B cell (primary cell): ENCODE measurements around the gene HDAC7. TPM values are rescaled to one million over a fixed set of nuclear protein-coding genes. Genes with fewer than 3 reads are reported as not detected.

Source experiments
- ATAC-seq: fragments of 200-7000 bp; cut with Tn5 transposase; one replicate; pipeline ENCODE4 v1.10.0; 2021; ENCODE audit warnings: low read depth, mild to moderate bottlenecking, moderate number of reproducible peaks, moderate library complexity
- CTCF ChIA-PET: fragments of 350-600 bp; sonication (Branson Sonifier 250); formaldehyde crosslinking; loops from one replicate; lab custom pipeline; 2021; ENCODE audit warnings: antibody characterized with exemption, inconsistent platforms; lab: Charles Lee
- POLR2A ChIA-PET: fragments of 350-600 bp; sonication (Branson Sonifier 250); formaldehyde crosslinking; loops from one replicate; lab custom pipeline; 2021; ENCODE audit warnings: antibody characterized with exemption; lab: Charles Lee
- DNase-seq: peaks from one replicate; pipeline ENCODE4 v3.0.0; 2013
- H2AFZ ChIP-seq: 2 replicates; pipeline ENCODE4 v1.6.1; 2012; ENCODE audit warnings: mild to moderate bottlenecking, low read depth, low read length; ENCODE audit not compliant: insufficient read depth, poor library complexity, severe bottlenecking
- H3K27ac ChIP-seq, 2 donors: 1 replicate in 1 of 2; 2 replicates in 1 of 2; pipeline ENCODE4 v1.5.1; 2012 to 2013; ENCODE audit warnings: low read length in 2 of 2, mild to moderate bottlenecking in 2 of 2, moderate library complexity in 1 of 2
- H3K27me3 ChIP-seq, 4 experiments: fragments of 200-600 bp in 1 of 4; sonication (generic) in 1 of 4; replicated peaks in 1 of 4; 1 replicate in 2 of 4; 2 replicates in 2 of 4; pipeline versions ENCODE4 v1.6.1 to v1.7.0; 2013 to 2016; ENCODE audit warnings: low read length in 3 of 4, mild to moderate bottlenecking in 2 of 4, mixed read lengths in 1 of 4, moderate library complexity in 1 of 4; ENCODE audit not compliant: insufficient read depth in 4 of 4, control insufficient read depth in 3 of 4; ENCODE audit errors: control extremely low read depth in 1 of 4
- H3K36me3 ChIP-seq, 2 experiments: replicated peaks in 1 of 2; 1 replicate in 1 of 2; 2 replicates in 1 of 2; pipeline versions ENCODE4 v1.6.1 to v1.7.1; 2013; ENCODE audit warnings: low read length in 1 of 2; ENCODE audit not compliant: insufficient read depth in 2 of 2, control insufficient read depth in 1 of 2; ENCODE audit errors: control extremely low read depth in 1 of 2, extremely low read depth in 1 of 2
- H3K4me1 ChIP-seq, 2 donors: fragments of 200-600 bp in 1 of 2; sonication (generic) in 1 of 2; 1 replicate in 1 of 2; 2 replicates in 1 of 2; pipeline versions ENCODE4 v1.5.1 to v1.6.1; 2013 to 2017; ENCODE audit warnings: low read length in 2 of 2; ENCODE audit not compliant: control insufficient read depth in 2 of 2, insufficient read depth in 2 of 2
- H3K4me2 ChIP-seq: replicated peaks from 2 replicates; pipeline ENCODE3; 2012; ENCODE audit warnings: mild to moderate bottlenecking, low read depth, low read length; ENCODE audit not compliant: poor library complexity, severe bottlenecking
- H3K4me3 ChIP-seq, 5 experiments: fragments of 200-600 bp in 1 of 5; sonication (generic) in 1 of 5; 1 replicate in 3 of 5; 2 replicates in 2 of 5; pipeline versions ENCODE4 v1.5.1 to v1.7.0; 2011 to 2016; ENCODE audit warnings: low read length in 4 of 5, mild to moderate bottlenecking in 4 of 5, low read depth in 2 of 5, control low read depth in 1 of 5, moderate library complexity in 1 of 5; ENCODE audit not compliant: insufficient read depth in 1 of 5; ENCODE audit errors: control extremely low read depth in 1 of 5, extremely low read depth in 1 of 5
- H3K79me2 ChIP-seq: fragments of 200-600 bp; sonication (generic); one replicate; pipeline ENCODE4 v1.6.0; 2016; ENCODE audit warnings: low read length; ENCODE audit not compliant: control insufficient read depth, insufficient read depth
- H3K9ac ChIP-seq: fragments of 200-600 bp; sonication (generic); 2 replicates; pipeline ENCODE4 v1.6.1; 2017; ENCODE audit warnings: mild to moderate bottlenecking, low read length, moderate library complexity
- H3K9me3 ChIP-seq, 3 donors: one replicate each; pipeline versions ENCODE4 v1.6.1 to v1.7.1; 2013; ENCODE audit warnings: low read length in 2 of 3; ENCODE audit not compliant: control insufficient read depth in 2 of 3, insufficient read depth in 1 of 3; ENCODE audit errors: control extremely low read depth in 1 of 3
- H4K20me1 ChIP-seq: 2 replicates; pipeline ENCODE4 v1.6.0; 2012; ENCODE audit warnings: mild to moderate bottlenecking, low read length; ENCODE audit not compliant: insufficient read depth, control insufficient read depth, poor library complexity, severe bottlenecking
- H3K27ac Mint-ChIP-seq: one replicate; pipeline ENCODE4 v1.8.0; 2021; ENCODE audit warnings: mixed read lengths
- H3K27me3 Mint-ChIP-seq: one replicate; pipeline ENCODE4 v1.8.0; 2021; ENCODE audit warnings: mixed read lengths
- H3K4me1 Mint-ChIP-seq: one replicate; pipeline ENCODE4 v1.8.0; 2021; ENCODE audit warnings: mixed read lengths
- H3K4me3 Mint-ChIP-seq: one replicate; pipeline ENCODE4 v1.8.0; 2021; ENCODE audit warnings: mixed read lengths
- H3K9me3 Mint-ChIP-seq: one replicate; pipeline ENCODE4 v1.8.0; 2022; ENCODE audit warnings: mixed read lengths; ENCODE audit not compliant: insufficient read depth
- EZH2 ChIP-seq: IDR thresholded peaks from 2 replicates; pipeline ENCODE4 v1.6.1; 2012; ENCODE audit warnings: borderline replicate concordance, low read depth, mild to moderate bottlenecking, moderate library complexity, low read length; ENCODE audit not compliant: insufficient read depth, poor library complexity, severe bottlenecking
- whole genome bisulfite sequencing: methylation state at CpG from one replicate; pipeline ENCODE4 v1.1.5; 2013; ENCODE audit warnings: missing lambda C conversion rate; ENCODE audit not compliant: insufficient coverage; 5-methylcytosine and 5-hydroxymethylcytosine counted together
- intact Hi-C: fragments of 100-400 bp; cut with micrococcal nuclease; formaldehyde crosslinking; loops from one replicate; pipeline ENCODE4 v1.10.0; 2022
- polyA plus RNA-seq: library from polyadenylated mRNA; depleted of rRNA; stranded (reverse); fragments of >200 nt; gene quantifications from 2 replicates; pipeline ENCODE4 v1.2.3, GENCODE V29; 2012
- total RNA-seq, 2 donors: library from RNA; stranded (reverse); fragments of 120-200 nt in 1 of 2; gene quantifications; 1 replicate in 1 of 2; 2 replicates in 1 of 2; pipeline versions ENCODE4 v1.2.3 to v1.2.4, GENCODE V29; 2013 to 2022
- TF ChIP-seq, protein P1 (sequence below): fragments of 200-600 bp; IDR thresholded peaks from one replicate; pipeline ENCODE4 v1.8.0; 2022; ENCODE audit warnings: antibody characterized with exemption, mild to moderate bottlenecking

The HDAC7 gene
- total and polyA plus RNA-seq, 2 donors (not counting 1 experiment from before 2014, with no cell fraction given) = 87.2 to 178 TPM

DNA sequence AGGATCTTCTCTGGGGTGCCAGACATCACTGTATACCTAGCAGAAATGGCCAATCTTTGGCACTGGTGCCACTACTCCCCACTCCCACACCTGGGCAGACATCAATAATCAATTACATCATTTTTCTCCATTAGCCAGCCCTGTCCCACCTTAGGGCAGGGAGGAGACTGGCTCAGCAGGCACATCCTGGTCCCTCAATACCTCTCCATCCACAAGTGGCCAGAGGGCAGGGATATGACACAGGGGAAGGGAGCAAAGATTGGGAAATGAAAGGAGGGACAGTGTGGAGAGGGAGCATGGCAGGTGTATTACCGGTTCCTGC is 71.2 kb downstream of the HDAC7 start:
- Histone ChIP-seq H3K4me1 (peaks cover 22 to 40% of the 10 kb centered on the region in 2 donors), H3K36me3 (no peaks in the 10 kb centered on the region), H3K4me3 (no peak overlapping the region), H3K79me2 (no peaks in the 10 kb centered on the region), H3K27me3 (no peaks in the 10 kb centered on the region), H3K9ac (no peak overlapping the region), H4K20me1 (no peaks in the 10 kb centered on the region), H3K4me2 (no peak overlapping the region), H3K9me3 (no peaks in the 10 kb centered on the region), H2AFZ (no peak overlapping the region), H3K27ac (no peak overlapping the region)
- POLR2A ChIA-PET = no interaction called here
- Mint-ChIP-seq H3K27me3 (no peaks in the 10 kb centered on the region), H3K27ac (peak overlapping the region; percentile 65), H3K4me3 (no peak overlapping the region), H3K4me1 (peaks cover 53% of the 10 kb centered on the region), H3K9me3 (no peaks in the 10 kb centered on the region)
- ATAC-seq (no peak), DNase-seq (no peak)
- no peak for TF ChIP-seq EZH2
- TF ChIP-seq, protein P1, sequence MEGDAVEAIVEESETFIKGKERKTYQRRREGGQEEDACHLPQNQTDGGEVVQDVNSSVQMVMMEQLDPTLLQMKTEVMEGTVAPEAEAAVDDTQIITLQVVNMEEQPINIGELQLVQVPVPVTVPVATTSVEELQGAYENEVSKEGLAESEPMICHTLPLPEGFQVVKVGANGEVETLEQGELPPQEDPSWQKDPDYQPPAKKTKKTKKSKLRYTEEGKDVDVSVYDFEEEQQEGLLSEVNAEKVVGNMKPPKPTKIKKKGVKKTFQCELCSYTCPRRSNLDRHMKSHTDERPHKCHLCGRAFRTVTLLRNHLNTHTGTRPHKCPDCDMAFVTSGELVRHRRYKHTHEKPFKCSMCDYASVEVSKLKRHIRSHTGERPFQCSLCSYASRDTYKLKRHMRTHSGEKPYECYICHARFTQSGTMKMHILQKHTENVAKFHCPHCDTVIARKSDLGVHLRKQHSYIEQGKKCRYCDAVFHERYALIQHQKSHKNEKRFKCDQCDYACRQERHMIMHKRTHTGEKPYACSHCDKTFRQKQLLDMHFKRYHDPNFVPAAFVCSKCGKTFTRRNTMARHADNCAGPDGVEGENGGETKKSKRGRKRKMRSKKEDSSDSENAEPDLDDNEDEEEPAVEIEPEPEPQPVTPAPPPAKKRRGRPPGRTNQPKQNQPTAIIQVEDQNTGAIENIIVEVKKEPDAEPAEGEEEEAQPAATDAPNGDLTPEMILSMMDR = no peak
- CTCF ChIA-PET = interaction anchor here (1.9 to 15.0 kb wide), 4 partner anchors 9 to 90 kb away, joined by 11 to 515 read pairs (median 361); partner anchors contain the start of genes RAPGEF3, RPAP3 and SLC48A1
- 100% methylated on average over 1 of the region's 1 CpG for WGBS
- intact Hi-C loops = no loop called here

GRCh38 chr12:47747596-47748506 is 71.9 kb downstream of the HDAC7 start:
- H3K4me1 Mint-ChIP-seq = peaks cover 47% of the 10 kb centered on the region
- H3K27me3 Mint-ChIP-seq = no peaks in the 10 kb centered on the region

More at GRCh38 chr12:47747596-47748506, 71.9 kb downstream of the HDAC7 start:
- Histone ChIP-seq H2AFZ (no peak overlapping the region), H3K9ac (no peak overlapping the region), H4K20me1 (no peaks in the 10 kb centered on the region), H3K36me3 (no peaks in the 10 kb centered on the region), H3K4me2 (peak overlapping the region; percentile 31), H3K27ac (no peak overlapping the region), H3K9me3 (no peaks in the 10 kb centered on the region), H3K4me1 (peaks cover 18 to 36% of the 10 kb centered on the region in 2 donors), H3K4me3 (no peak overlapping the region), H3K79me2 (no peaks in the 10 kb centered on the region), H3K27me3 (no peaks in the 10 kb centered on the region)
- CTCF ChIA-PET = interaction anchor here (1.1 to 15.0 kb wide), 5 partner anchors 9 to 91 kb away, joined by 3 to 515 read pairs (median 270); partner anchors contain the start of genes RAPGEF3, RPAP3 and SLC48A1
- peak overlapping the region; percentile 36 for H3K4me3 Mint-ChIP-seq
- peak overlapping the region; percentile 65 for H3K27ac Mint-ChIP-seq
- POLR2A ChIA-PET = interaction anchor here (0.6 to 1.4 kb wide), 4 partner anchors 10 to 32 kb away, joined by 3 to 7 read pairs (median 4); partner anchors contain the start of gene RAPGEF3
- WGBS = 97% methylated on average over 9 of the region's 14 CpGs
- DNase-seq (no peak), ATAC-seq (no peak)
- intact Hi-C loops = loop anchor here (1.0 kb wide), 1 partner anchor 11 kb away; no protein-coding TSS in a partner anchor
- TF ChIP-seq EZH2 = no peak
- TF ChIP-seq, protein P1 = no peak
- no peaks in the 10 kb centered on the region for H3K9me3 Mint-ChIP-seq
